Measurements from ENCODE around the gene LY6G6C. TPM values are rescaled to one million over a fixed set of nuclear protein-coding genes. Genes with fewer than 3 reads are reported as not detected.
A peak's percentile ranks its signal among the peaks of the same experiment; 100 is the strongest.

The LY6G6C gene
- total and polyA plus RNA-seq, 8 donors, result 0.17 to 0.75 (median 0.43) TPM; not detected in 2

DNA sequence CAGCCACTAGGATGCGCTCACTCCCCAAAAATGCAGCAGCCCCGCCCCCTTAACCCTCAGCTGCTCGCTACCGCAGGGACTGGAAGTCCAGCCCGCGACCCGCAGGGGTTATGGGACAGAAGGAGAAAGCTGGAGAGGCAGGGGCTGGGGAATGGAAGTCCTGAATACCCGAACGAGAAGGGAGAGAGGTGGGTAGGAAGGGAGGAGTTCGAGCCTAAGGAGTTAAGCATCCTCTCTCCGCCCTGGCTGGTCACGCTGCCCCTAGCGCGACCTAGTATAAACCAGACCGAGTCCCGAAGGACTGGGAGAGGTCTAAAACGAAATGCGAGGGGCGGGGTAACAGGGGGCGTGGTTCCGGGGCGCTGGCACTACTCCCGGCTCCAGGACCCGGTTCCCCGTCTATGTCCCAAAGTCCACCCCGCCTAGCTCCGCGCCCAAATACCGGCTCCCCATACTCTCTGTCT, 8.0 kb upstream of the LY6G6C start:
- peak overlapping the region; percentile 92 to 97 for H3K27ac ChIP-seq
- intact Hi-C loops (cut with DNase I), result no loop called here
- DNase-seq, result peak; percentile 92 to 95 (median 94)
- peak in 1 of 2 donors; percentile 2 for TF ChIP-seq CTCF (IDR thresholded peaks at IDR 0.05)
- no peaks in the 10 kb centered on the region for H3K27me3 ChIP-seq
- peak overlapping the region; percentile 48 to 79 for H3K4me3 ChIP-seq
- peak; percentile 89 for ATAC-seq
- no peaks in the 10 kb centered on the region for H3K9me3 ChIP-seq
- peaks cover 30 to 85% of the 10 kb centered on the region in 2 donors for H3K4me1 ChIP-seq
- H3K36me3 ChIP-seq, result peaks cover 4 to 65% of the 10 kb centered on the region in 2 donors

- TF ChIP-seq CTCF (IDR thresholded peaks at IDR 0.05), result peak; percentile 48 to 60
- H3K36me3 ChIP-seq, result peaks cover 4 to 67% of the 10 kb centered on the region in 2 donors
- no peaks in the 10 kb centered on the region for H3K27me3 ChIP-seq
- ATAC-seq (peak; percentile 42), DNase-seq (peak in 1 of 4 donors; percentile 81)
- H3K9me3 ChIP-seq, result no peaks in the 10 kb centered on the region
- intact Hi-C loops (cut with DNase I), result no loop called here
- H3K4me1 ChIP-seq, result peaks cover 25 to 79% of the 10 kb centered on the region in 2 donors
- H3K27ac ChIP-seq, result peak within 1 kb of the TSS; percentile 92 to 97
- peak within 1 kb of the TSS; percentile 48 to 79 for H3K4me3 ChIP-seq
Measured at GRCh38 chr6:31728767-31729514, 7.4 kb upstream of the LY6G6C start, which contains the start of gene DDAH2. TSS of gene DDAH2 (minus strand) at chr6:31729299. CDS start at chr6:31729161, 138 bp downstream.

DNA sequence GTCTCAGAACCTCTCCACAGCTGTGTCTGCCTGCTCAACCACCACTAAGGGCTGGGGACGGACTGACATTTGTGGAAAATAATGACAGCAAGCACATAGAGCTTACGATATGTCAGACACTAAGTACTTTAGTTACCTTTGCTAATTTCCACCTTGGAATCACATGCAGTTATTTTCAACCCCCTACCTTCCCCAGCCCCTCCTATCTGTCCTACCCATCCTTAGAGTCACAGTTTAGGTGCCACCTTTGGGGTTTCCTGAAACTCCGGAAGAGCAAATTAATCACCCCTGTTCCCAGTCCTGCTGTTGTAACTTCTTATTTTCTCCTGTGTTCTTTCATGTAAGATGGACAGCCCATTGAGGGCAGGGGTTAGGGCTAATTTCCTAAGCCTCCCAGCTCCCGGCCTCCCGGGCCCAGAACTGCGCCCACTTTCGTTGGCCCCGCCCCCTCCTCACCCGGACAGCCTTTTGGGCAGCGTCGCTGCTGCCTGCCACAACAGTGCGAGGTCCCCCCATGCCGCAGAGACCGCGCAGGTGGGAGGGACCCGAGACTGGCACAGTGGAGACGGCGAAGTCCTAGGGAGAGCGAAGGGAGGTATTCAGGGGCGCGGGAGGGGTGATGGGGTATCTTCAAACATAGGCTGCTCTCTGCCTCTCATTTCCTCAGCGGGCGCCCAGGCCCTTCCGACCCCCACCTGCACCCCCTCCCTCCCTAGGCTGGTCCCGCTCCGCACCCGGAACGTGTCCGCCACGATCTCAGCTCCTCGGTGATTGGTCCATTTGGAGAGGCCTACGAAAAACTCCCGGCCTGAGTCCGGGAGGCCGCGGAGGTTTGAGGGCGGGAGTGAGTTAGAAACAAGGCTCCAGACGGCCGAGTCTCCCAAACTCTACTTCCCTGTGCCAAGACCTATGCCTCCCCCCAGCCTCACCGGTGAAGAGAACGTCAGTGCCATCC, 6.4 kb upstream of the LY6G6C start:
- H3K4me3 ChIP-seq, result peak overlapping the region; percentile 48 to 79
- intact Hi-C loops (cut with DNase I), result no loop called here
- H3K9me3 ChIP-seq, result no peaks in the 10 kb centered on the region
- H3K4me1 ChIP-seq, result peaks cover 25 to 69% of the 10 kb centered on the region in 2 donors
- no peaks in the 10 kb centered on the region for H3K27me3 ChIP-seq
- no peak for ATAC-seq
- DNase-seq, result peak in 1 of 4 donors; percentile 85
- H3K36me3 ChIP-seq, result peaks cover 0 to 58% of the 10 kb centered on the region in 2 donors
- no peak for TF ChIP-seq CTCF (IDR thresholded peaks at IDR 0.05)
- H3K27ac ChIP-seq, result peak overlapping the region; percentile 77 to 97

DNA sequence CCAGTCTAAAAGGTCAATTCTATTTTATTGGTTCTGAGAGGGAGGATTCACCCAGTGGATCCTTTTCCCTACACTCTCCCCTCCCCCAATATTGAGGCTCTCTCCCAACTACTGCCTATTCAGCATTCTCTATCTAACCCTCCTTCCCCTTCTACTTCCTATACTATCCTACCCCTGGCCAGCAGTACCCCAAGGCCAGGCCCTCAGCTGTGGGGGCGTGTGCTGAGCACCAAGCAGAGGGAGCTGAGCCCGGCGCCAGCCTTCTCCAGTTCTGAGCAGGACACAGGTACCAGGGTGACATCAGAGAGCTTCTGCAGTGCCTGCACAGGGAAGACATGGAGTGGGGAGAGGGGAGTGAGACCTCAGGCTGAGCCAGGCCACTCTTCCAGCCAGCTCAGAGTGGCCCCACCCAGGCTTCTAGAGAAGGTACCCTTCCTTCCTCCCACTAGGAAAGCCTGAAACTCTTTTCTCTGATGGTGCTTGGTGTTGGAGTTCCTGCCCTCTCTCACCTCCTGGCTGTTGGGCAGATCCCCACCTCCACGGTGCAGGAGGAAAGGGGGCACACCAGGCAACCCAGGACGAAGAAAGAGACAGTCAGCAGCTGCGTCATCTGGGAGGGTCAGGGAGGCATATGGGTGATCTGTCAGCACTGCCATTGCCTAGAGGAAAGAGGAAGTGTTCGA, 5.6 kb upstream of the LY6G6C start:
- Histone ChIP-seq H3K27me3 (no peaks in the 10 kb centered on the region), H3K27ac (peak overlapping the region; percentile 77 to 97), H3K4me1 (peaks cover 25 to 61% of the 10 kb centered on the region in 2 donors), H3K9me3 (no peaks in the 10 kb centered on the region), H3K4me3 (peak overlapping the region in 1 of 2 donors; percentile 79), H3K36me3 (peaks cover 0 to 49% of the 10 kb centered on the region in 2 donors)
- DNase-seq, result peak in 2 of 4 donors; percentile 66 to 83
- no peak for TF ChIP-seq CTCF (IDR thresholded peaks at IDR 0.05)
- ATAC-seq, result peak; percentile 4
- intact Hi-C loops (cut with DNase I), result no loop called here
